ENCODE data around the gene TMEM72. TPM values are rescaled to one million over a fixed set of nuclear protein-coding genes. Genes with fewer than 3 reads are reported as not detected.
A peak's percentile ranks its signal among the peaks of the same experiment; 100 is the strongest.

TMEM72 gene
- total and polyA plus RNA-seq, 2 donors: 0.05 to 0.07 TPM

DNA sequence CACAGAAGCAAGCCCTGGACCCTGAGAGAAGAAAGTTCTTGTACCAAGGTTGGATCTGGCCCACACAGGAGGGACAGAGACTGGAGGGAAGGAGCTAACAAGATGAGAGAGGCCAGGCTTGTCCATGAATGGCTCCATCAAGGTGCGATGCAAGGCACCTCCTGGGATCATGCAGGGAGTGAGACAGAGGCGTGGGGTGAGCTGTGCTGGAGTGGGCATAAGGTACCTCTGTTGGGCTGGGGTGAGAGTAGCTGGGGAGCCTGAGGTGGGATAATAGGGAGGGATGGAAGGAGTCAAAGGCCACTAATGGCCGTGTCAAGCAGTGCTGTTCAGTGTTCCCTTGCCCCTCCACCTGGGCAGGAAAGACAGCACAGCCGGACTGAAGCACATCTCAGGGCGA is 9.9 kb downstream of the TMEM72 start:
- Histone ChIP-seq H3K27me3 (ENCODE audit: control insufficient read depth in 2 of 2, insufficient read depth in 1 of 2, low read length in 1 of 2) (no peaks in the 10 kb centered on the region), H3K36me3 (ENCODE audit: control insufficient read depth in 2 of 2, insufficient read depth in 2 of 2, low read length in 1 of 2) (no peaks in the 10 kb centered on the region), H3K9me3 (ENCODE audit: control insufficient read depth in 2 of 2, insufficient read depth in 1 of 2, low read length in 1 of 2) (no peaks in the 10 kb centered on the region), H3K4me3 (ENCODE audit: low read length in 2 of 2) (no peak overlapping the region), H3K27ac (ENCODE audit: low read depth in 1 of 2, low read length in 1 of 2) (no peak overlapping the region), H3K4me1 (ENCODE audit: control insufficient read depth in 2 of 2, insufficient read depth in 2 of 2, low read length in 2 of 2) (peaks cover 0 to 8% of the 10 kb centered on the region in 2 donors)
- WGBS: 95% methylated on average over 5 of the region's 5 CpGs
- DNase-seq (ENCODE audit: low read depth in 6 of 9, low spot score in 9 of 9): no peak

DNA sequence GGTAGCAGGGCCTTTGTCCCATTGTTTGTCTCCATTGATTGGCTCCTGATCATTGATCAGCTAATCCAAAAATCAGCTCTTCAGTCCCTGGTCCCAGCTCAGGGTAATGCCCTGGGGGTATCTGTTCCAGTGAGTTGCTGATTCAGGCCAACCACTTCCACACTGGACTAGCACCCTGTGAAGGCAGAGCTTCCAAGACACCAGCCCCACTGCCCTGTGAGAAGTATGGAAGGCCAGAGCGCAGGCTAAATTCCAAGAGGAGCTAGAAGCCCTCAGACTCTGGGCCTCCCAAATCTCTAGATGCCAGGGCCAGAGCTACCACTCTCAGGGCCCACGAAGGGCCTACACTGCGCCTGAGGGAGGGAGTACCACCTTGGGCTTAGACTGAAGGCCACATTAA is 10.4 kb downstream of the TMEM72 start:
- no peaks in the 10 kb centered on the region for H3K36me3 ChIP-seq (ENCODE audit: control insufficient read depth in 2 of 2, insufficient read depth in 2 of 2, low read length in 1 of 2)
- no peak overlapping the region for H3K27ac ChIP-seq (ENCODE audit: low read depth in 1 of 2, low read length in 1 of 2)
- H3K4me3 ChIP-seq (ENCODE audit: low read length in 2 of 2): no peak overlapping the region
- no peaks in the 10 kb centered on the region for H3K27me3 ChIP-seq (ENCODE audit: control insufficient read depth in 2 of 2, insufficient read depth in 1 of 2, low read length in 1 of 2)
- DNase-seq (ENCODE audit: low read depth in 6 of 9, low spot score in 9 of 9): no peak
- no peaks in the 10 kb centered on the region for H3K9me3 ChIP-seq (ENCODE audit: control insufficient read depth in 2 of 2, insufficient read depth in 1 of 2, low read length in 1 of 2)
- peaks cover 0 to 8% of the 10 kb centered on the region in 2 donors for H3K4me1 ChIP-seq (ENCODE audit: control insufficient read depth in 2 of 2, insufficient read depth in 2 of 2, low read length in 2 of 2)
- WGBS: 97% methylated on average over 3 of the region's 3 CpGs

DNA sequence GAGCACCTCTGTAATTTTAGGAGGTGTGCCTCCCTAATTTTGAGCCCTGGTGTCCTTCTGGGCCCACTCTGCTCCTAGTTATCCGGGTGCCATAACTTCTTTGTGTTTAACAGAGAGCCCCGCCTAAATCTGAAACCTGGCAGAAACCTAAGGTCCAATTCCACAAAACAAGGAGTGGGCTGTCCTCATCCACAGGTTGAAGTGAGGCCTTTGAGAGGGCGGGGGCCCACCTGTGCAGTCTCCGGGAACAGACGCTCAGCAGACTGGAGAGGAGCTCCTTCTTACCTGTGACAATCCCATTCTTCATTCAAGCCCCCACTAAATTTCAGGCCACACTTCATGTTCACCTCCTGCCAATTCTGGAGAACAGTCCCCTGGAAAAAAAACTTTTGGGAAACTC is 10.9 kb downstream of the TMEM72 start:
- Histone ChIP-seq H3K36me3 (ENCODE audit: control insufficient read depth in 2 of 2, insufficient read depth in 2 of 2, low read length in 1 of 2) (no peaks in the 10 kb centered on the region), H3K27me3 (ENCODE audit: control insufficient read depth in 2 of 2, insufficient read depth in 1 of 2, low read length in 1 of 2) (no peaks in the 10 kb centered on the region), H3K4me3 (ENCODE audit: low read length in 2 of 2) (no peak overlapping the region), H3K9me3 (ENCODE audit: control insufficient read depth in 2 of 2, insufficient read depth in 1 of 2, low read length in 1 of 2) (no peaks in the 10 kb centered on the region), H3K27ac (ENCODE audit: low read depth in 1 of 2, low read length in 1 of 2) (no peak overlapping the region), H3K4me1 (ENCODE audit: control insufficient read depth in 2 of 2, insufficient read depth in 2 of 2, low read length in 2 of 2) (peaks cover 0 to 8% of the 10 kb centered on the region in 2 donors)
- 97% methylated on average over 5 of the region's 5 CpGs for WGBS
- no peak for DNase-seq (ENCODE audit: low read depth in 6 of 9, low spot score in 9 of 9)

DNA sequence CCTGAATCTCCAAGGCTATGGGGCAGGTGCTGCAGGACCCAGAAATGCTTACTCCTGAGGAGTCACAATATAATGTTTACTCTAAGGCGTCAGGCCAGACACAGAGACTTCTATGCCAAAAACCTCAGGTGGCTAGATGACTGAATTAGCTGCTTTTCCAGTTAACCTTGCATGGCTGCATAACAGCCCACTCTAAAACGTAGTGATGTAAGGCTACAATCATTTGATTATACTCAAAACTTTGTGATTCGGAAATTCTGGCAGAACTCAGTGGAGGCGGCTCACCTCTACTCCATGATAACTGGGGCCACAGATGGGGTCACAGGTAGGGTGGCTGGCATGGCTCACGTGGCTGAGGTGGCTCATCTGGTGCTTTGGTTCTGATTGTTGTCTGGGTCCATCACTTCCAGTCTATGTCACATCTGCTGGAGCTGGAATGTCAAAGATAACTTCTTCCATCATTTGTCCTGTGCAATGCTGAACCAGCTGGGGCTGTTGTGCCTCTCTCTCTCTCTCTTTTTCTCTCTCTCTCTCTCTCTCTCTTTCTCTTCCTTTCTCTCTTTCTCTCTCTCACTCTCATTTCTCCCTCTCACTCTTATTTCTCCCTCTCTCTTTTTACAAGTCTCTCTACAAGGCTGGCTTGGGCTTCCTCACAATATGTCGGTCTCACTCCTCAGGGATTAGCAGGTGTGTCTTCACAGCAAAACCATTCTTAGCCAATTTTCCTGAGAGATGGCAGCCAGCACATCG is 11.8 kb downstream of the TMEM72 start:
- no peak for DNase-seq (ENCODE audit: low read depth in 6 of 9, low spot score in 9 of 9)
- no peaks in the 10 kb centered on the region for H3K27me3 ChIP-seq (ENCODE audit: control insufficient read depth in 2 of 2, insufficient read depth in 1 of 2, low read length in 1 of 2)
- H3K4me3 ChIP-seq (ENCODE audit: low read length in 2 of 2): no peak overlapping the region
- H3K9me3 ChIP-seq (ENCODE audit: control insufficient read depth in 2 of 2, insufficient read depth in 1 of 2, low read length in 1 of 2): no peaks in the 10 kb centered on the region
- no peak overlapping the region for H3K27ac ChIP-seq (ENCODE audit: low read depth in 1 of 2, low read length in 1 of 2)
- 93% methylated on average over 7 of the region's 7 CpGs for WGBS
- H3K4me1 ChIP-seq (ENCODE audit: control insufficient read depth in 2 of 2, insufficient read depth in 2 of 2, low read length in 2 of 2): peaks cover 0 to 8% of the 10 kb centered on the region in 2 donors
- H3K36me3 ChIP-seq (ENCODE audit: control insufficient read depth in 2 of 2, insufficient read depth in 2 of 2, low read length in 1 of 2): no peaks in the 10 kb centered on the region

DNA sequence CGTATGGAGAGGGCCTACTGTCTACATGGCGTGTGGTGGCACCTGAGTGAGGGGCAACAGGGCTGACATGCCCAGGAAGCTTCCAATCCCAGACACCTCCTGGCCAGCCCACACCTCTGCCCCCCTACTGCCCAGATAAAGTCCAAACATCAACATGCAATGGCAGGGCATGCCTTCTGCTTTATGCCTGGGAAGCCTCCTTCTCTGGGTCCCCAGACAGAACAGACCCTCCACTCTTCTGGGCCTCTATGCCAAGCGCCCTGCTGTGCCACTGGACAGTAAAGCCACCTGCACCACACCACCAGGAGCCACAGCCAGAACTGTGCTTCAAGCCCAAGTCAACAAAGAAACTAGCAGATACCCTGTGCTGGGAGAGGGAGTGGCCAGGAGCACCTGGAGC is 12.5 kb downstream of the TMEM72 start:
- 96% methylated on average over 3 of the region's 3 CpGs for WGBS
- no peak for DNase-seq (ENCODE audit: low read depth in 6 of 9, low spot score in 9 of 9)

DNA sequence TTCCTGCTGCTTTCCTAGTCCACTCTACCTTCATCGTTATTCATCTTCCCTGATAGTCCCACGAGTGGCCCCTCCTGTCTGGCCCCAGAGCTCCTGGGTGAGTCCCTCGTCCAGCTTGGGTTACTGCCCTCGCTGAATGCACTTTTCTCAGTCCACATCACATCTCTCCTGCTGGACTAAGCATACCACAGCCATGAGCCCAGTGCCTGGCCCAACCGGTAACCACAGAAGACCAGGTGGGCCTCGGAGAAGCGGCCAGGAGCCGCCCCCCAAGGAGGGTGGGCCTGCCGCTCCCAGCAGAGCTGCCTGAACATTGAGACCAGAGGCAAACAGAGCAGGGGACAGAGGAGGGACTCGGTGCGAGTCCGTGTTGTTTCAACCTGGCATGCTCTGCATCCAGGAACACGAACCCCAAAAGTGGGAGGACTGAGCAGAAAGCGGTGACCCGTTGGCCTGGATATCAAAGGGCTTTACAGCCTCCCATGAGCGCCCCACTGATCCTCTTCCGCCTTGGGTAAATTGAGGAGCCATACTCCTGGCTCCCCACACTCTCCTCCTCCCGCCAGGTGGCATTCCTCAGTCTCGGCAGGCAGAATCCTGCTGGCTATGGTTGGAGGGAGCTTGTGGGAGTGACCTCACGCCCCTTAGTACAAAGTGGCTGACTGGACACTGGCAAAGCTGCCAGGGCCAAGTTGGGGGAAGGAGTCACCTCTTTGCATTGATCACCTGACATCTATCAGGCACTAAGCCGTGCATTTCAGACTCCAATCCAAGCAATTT is 13.3 kb downstream of the TMEM72 start:
- Histone ChIP-seq H3K27me3 (ENCODE audit: control insufficient read depth in 2 of 2, insufficient read depth in 1 of 2, low read length in 1 of 2) (no peaks in the 10 kb centered on the region), H3K4me1 (ENCODE audit: control insufficient read depth in 2 of 2, insufficient read depth in 2 of 2, low read length in 2 of 2) (peaks cover 0 to 8% of the 10 kb centered on the region in 2 donors), H3K4me3 (ENCODE audit: low read length in 2 of 2) (no peak overlapping the region), H3K27ac (ENCODE audit: low read depth in 1 of 2, low read length in 1 of 2) (no peak overlapping the region), H3K9me3 (ENCODE audit: control insufficient read depth in 2 of 2, insufficient read depth in 1 of 2, low read length in 1 of 2) (no peaks in the 10 kb centered on the region), H3K36me3 (ENCODE audit: control insufficient read depth in 2 of 2, insufficient read depth in 2 of 2, low read length in 1 of 2) (no peaks in the 10 kb centered on the region)
- no peak for DNase-seq (ENCODE audit: low read depth in 6 of 9, low spot score in 9 of 9)
- 89% methylated on average over 21 of the region's 21 CpGs for WGBS

More for the DNA sequence above, 12.5 kb downstream of the TMEM72 start:
- Histone ChIP-seq H3K27me3 (ENCODE audit: control insufficient read depth in 2 of 2, insufficient read depth in 1 of 2, low read length in 1 of 2) (no peaks in the 10 kb centered on the region), H3K36me3 (ENCODE audit: control insufficient read depth in 2 of 2, insufficient read depth in 2 of 2, low read length in 1 of 2) (no peaks in the 10 kb centered on the region), H3K4me3 (ENCODE audit: low read length in 2 of 2) (no peak overlapping the region), H3K27ac (ENCODE audit: low read depth in 1 of 2, low read length in 1 of 2) (no peak overlapping the region), H3K4me1 (ENCODE audit: control insufficient read depth in 2 of 2, insufficient read depth in 2 of 2, low read length in 2 of 2) (peaks cover 0 to 8% of the 10 kb centered on the region in 2 donors), H3K9me3 (ENCODE audit: control insufficient read depth in 2 of 2, insufficient read depth in 1 of 2, low read length in 1 of 2) (no peaks in the 10 kb centered on the region)

DNA sequence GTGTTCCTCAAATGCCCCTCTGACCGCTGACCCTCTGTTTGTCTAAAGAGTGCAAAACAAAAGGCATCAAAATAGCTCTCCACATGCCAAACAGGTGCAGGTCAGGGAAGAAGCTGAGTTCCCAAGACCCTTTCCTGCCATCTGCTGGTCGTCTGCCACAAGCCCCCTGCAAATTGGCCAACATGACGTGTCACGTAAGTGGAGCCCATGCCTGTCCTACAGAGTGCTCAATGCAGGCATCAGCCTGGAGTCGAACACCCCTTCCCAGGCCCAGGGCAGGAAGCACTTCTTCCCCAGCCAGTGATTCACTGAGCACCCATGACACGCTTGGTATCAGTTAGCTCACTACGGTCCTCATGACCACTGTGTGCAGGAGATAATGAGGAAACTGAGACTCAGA is 14.1 kb downstream of the TMEM72 start:
- Histone ChIP-seq H3K4me3 (ENCODE audit: low read length in 2 of 2) (no peak overlapping the region), H3K4me1 (ENCODE audit: control insufficient read depth in 2 of 2, insufficient read depth in 2 of 2, low read length in 2 of 2) (peaks cover 0 to 8% of the 10 kb centered on the region in 2 donors), H3K9me3 (ENCODE audit: control insufficient read depth in 2 of 2, insufficient read depth in 1 of 2, low read length in 1 of 2) (no peaks in the 10 kb centered on the region), H3K27me3 (ENCODE audit: control insufficient read depth in 2 of 2, insufficient read depth in 1 of 2, low read length in 1 of 2) (no peaks in the 10 kb centered on the region), H3K27ac (ENCODE audit: low read depth in 1 of 2, low read length in 1 of 2) (no peak overlapping the region), H3K36me3 (ENCODE audit: control insufficient read depth in 2 of 2, insufficient read depth in 2 of 2, low read length in 1 of 2) (no peaks in the 10 kb centered on the region)
- 54% methylated on average over 7 of the region's 7 CpGs for WGBS
- DNase-seq (ENCODE audit: low read depth in 6 of 9, low spot score in 9 of 9): peak in 6 of 9 donors; percentile 52 to 85 (median 65)

DNA sequence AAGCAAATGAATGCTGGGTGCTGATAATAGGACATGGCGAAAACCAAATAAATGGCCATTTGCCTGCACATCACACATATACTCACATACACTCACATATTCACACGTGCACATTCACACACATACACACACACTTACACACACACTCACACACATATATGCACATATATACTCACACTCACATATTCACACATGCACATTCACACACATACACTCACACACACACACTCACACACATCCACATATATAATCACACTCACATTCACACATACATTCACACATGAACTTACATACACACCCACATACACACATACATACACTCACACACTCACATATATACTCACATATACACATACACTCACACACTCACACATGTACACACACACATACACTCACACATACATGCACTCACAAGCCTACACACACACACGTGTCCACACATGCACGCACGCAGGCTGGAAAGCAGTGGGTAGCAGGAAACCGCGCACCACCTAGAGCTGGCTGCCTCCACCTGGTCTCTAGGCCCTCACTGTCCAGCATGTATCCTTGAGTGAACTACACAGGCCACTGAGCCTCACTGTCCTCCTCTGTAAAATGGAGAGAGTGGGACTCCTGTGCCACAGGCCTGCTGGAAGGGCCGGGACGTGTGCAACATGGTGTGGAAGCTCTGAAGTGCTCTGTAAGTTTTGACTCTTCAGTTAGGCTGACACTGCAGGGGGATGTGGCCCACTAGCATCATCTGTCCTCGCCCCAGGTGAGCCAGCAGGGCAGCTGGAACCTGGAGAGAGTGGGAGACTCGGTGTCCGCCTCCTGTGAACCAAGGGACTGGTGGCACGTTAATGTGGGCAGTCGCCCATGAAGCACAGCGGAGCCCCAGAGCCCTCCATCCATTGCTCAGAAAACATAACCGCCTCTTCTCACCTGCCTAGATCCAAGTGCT is 14.9 kb downstream of the TMEM72 start:
- Histone ChIP-seq H3K4me3 (ENCODE audit: low read length in 2 of 2) (no peak overlapping the region), H3K36me3 (ENCODE audit: control insufficient read depth in 2 of 2, insufficient read depth in 2 of 2, low read length in 1 of 2) (no peaks in the 10 kb centered on the region), H3K27ac (ENCODE audit: low read depth in 1 of 2, low read length in 1 of 2) (no peak overlapping the region), H3K27me3 (ENCODE audit: control insufficient read depth in 2 of 2, insufficient read depth in 1 of 2, low read length in 1 of 2) (no peaks in the 10 kb centered on the region), H3K4me1 (ENCODE audit: control insufficient read depth in 2 of 2, insufficient read depth in 2 of 2, low read length in 2 of 2) (peaks cover 0 to 8% of the 10 kb centered on the region in 2 donors), H3K9me3 (ENCODE audit: control insufficient read depth in 2 of 2, insufficient read depth in 1 of 2, low read length in 1 of 2) (no peaks in the 10 kb centered on the region)
- DNase-seq (ENCODE audit: low read depth in 6 of 9, low spot score in 9 of 9): no peak
- 97% methylated on average over 16 of the region's 16 CpGs for WGBS
